RWPE2 (cell line): ENCODE data around the gene SEPTIN5.
A peak's percentile ranks its signal among the peaks of the same experiment; 100 is the strongest.

Experiments used
- ATAC-seq: fragments of 200-7000 bp; cut with Tn5 transposase; 3 replicates; pipeline ENCODE4 v1.9.1; 2021; ENCODE audit warnings: low read depth
- DNase-seq: peaks from one replicate; pipeline ENCODE4 v3.0.0-alpha.2; 2020; ENCODE audit warnings: low spot score
- H3K27ac ChIP-seq: fragments of 450-650 bp; 2 replicates; pipeline ENCODE4 v1.5.1; 2017; ENCODE audit warnings: mild to moderate bottlenecking; ENCODE audit not compliant: poor library complexity, severe bottlenecking
- H3K27me3 ChIP-seq: fragments of 250-450 bp; sonication (Bioruptor Pico); 2 replicates; pipeline ENCODE4 v1.5.1; 2021; ENCODE audit warnings: mild to moderate bottlenecking, moderate library complexity; ENCODE audit not compliant: insufficient read depth, poor library complexity, severe bottlenecking
- H3K36me3 ChIP-seq: fragments of 250-450 bp; sonication (Bioruptor Pico); 2 replicates; pipeline ENCODE4 v1.5.1; 2020; ENCODE audit warnings: low read depth, mild to moderate bottlenecking, moderate library complexity
- H3K4me1 ChIP-seq: fragments of 250-450 bp; sonication (Bioruptor Pico); 2 replicates; pipeline ENCODE4 v1.5.1; 2021; ENCODE audit warnings: mild to moderate bottlenecking, moderate library complexity; ENCODE audit not compliant: insufficient read depth, poor library complexity, severe bottlenecking
- H3K4me3 ChIP-seq: fragments of 250-450 bp; sonication (Bioruptor Pico); 2 replicates; pipeline ENCODE4 v1.5.1; 2021; ENCODE audit warnings: mild to moderate bottlenecking, moderate library complexity; ENCODE audit not compliant: severe bottlenecking
- H3K9me3 ChIP-seq: fragments of 250-450 bp; sonication (Bioruptor Pico); 2 replicates; pipeline ENCODE4 v1.5.1; 2021; ENCODE audit warnings: mild to moderate bottlenecking, moderate library complexity; ENCODE audit not compliant: severe bottlenecking
- CTCF ChIP-seq: fragments of 450-650 bp; IDR thresholded peaks from one replicate; pipeline ENCODE4 v1.5.1; 2017; ENCODE audit warnings: mild to moderate bottlenecking, moderate library complexity; ENCODE audit not compliant: poor library complexity, severe bottlenecking

The SEPTIN5 gene

GRCh38 chr22:19678949-19679521 lies 35.3 kb upstream of the SEPTIN5 start:
- Histone ChIP-seq H3K4me1 (no peaks in the 10 kb centered on the region), H3K4me3 (no peak overlapping the region), H3K36me3 (no peaks in the 10 kb centered on the region), H3K27me3 (no peaks in the 10 kb centered on the region), H3K9me3 (peaks cover 3% of the 10 kb centered on the region), H3K27ac (no peak overlapping the region)
- ATAC-seq (no peak), DNase-seq (no peak)
- TF ChIP-seq CTCF, result no peak

GRCh38 chr22:19679522-19680101 lies 34.7 kb upstream of the SEPTIN5 start:
- H3K27ac ChIP-seq, result no peak overlapping the region
- H3K27me3 ChIP-seq, result no peaks in the 10 kb centered on the region
- peaks cover 3% of the 10 kb centered on the region for H3K9me3 ChIP-seq
- no peaks in the 10 kb centered on the region for H3K36me3 ChIP-seq
- no peak for ATAC-seq
- TF ChIP-seq CTCF, result peak; percentile 67
- no peak overlapping the region for H3K4me3 ChIP-seq
- H3K4me1 ChIP-seq, result no peaks in the 10 kb centered on the region
- DNase-seq, result no peak

- no peaks in the 10 kb centered on the region for H3K27me3 ChIP-seq
- no peaks in the 10 kb centered on the region for H3K36me3 ChIP-seq
- H3K4me3 ChIP-seq, result no peak overlapping the region
- ATAC-seq (no peak), DNase-seq (no peak)
- no peak overlapping the region for H3K27ac ChIP-seq
- no peak for TF ChIP-seq CTCF
- H3K9me3 ChIP-seq, result peaks cover 3% of the 10 kb centered on the region
- no peaks in the 10 kb centered on the region for H3K4me1 ChIP-seq
Observed at GRCh38 chr22:19680287-19680881, 33.9 kb upstream of the SEPTIN5 start.

GRCh38 chr22:19680911-19681862 lies 33.1 kb upstream of the SEPTIN5 start:
- no peaks in the 10 kb centered on the region for H3K36me3 ChIP-seq
- H3K4me1 ChIP-seq, result no peaks in the 10 kb centered on the region
- DNase-seq (no peak), ATAC-seq (no peak)
- peaks cover 4% of the 10 kb centered on the region for H3K9me3 ChIP-seq
- H3K27me3 ChIP-seq, result no peaks in the 10 kb centered on the region
- H3K4me3 ChIP-seq, result no peak overlapping the region
- no peak overlapping the region for H3K27ac ChIP-seq
- no peak for TF ChIP-seq CTCF
